Measurements from ENCODE around the gene ST6GAL1.

The ST6GAL1 gene

DNA sequence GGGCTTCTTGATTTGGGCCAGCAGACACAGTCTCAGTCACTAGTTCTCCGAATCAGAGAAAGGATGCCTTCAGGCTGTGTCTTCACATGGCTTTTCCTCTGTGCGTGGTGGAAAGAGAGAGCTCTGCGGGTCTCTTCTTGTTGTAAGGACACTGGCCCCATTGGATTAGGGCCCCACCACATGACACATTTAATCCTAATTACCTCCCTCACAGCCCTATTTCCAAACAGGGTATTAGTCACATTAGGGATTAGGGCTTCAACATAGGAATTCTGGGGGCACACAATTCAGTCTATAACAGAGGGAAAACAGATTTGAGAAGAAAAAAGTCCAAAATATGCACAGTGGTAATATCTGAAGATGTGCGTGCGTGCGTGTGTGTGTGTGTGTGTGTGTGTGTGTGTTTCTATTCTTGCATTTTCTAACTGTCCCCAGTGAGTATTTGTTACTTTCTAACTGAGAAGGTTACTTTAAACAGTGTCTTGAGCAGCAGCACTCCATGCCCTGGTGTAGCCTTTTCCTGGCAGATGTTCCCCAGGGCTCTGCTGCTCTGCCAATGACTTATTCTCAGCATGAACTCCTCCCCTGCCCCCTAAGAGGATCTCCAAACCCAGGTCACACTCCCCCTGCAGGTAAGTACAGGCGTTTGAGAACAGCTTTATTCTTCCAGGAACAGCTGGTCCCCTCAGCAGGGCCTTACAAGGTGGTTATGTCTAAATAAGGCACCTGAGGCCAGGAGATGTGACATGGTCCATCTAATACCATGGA lies 136.1 kb downstream of the ST6GAL1 start:
- peak overlapping the region; percentile 29; the same call in 1 of the 2 replicates for H3K4me3 ChIP-seq (ENCODE audit: low read depth, low read length)
- TF ChIP-seq, protein P1, sequence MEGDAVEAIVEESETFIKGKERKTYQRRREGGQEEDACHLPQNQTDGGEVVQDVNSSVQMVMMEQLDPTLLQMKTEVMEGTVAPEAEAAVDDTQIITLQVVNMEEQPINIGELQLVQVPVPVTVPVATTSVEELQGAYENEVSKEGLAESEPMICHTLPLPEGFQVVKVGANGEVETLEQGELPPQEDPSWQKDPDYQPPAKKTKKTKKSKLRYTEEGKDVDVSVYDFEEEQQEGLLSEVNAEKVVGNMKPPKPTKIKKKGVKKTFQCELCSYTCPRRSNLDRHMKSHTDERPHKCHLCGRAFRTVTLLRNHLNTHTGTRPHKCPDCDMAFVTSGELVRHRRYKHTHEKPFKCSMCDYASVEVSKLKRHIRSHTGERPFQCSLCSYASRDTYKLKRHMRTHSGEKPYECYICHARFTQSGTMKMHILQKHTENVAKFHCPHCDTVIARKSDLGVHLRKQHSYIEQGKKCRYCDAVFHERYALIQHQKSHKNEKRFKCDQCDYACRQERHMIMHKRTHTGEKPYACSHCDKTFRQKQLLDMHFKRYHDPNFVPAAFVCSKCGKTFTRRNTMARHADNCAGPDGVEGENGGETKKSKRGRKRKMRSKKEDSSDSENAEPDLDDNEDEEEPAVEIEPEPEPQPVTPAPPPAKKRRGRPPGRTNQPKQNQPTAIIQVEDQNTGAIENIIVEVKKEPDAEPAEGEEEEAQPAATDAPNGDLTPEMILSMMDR (IDR thresholded peaks at IDR 0.05; ENCODE audit: low read depth, low read length, missing control alignments), result peak; percentile 75
- DNase-seq (ENCODE audit: low read depth), result peak; percentile 84

DNA sequence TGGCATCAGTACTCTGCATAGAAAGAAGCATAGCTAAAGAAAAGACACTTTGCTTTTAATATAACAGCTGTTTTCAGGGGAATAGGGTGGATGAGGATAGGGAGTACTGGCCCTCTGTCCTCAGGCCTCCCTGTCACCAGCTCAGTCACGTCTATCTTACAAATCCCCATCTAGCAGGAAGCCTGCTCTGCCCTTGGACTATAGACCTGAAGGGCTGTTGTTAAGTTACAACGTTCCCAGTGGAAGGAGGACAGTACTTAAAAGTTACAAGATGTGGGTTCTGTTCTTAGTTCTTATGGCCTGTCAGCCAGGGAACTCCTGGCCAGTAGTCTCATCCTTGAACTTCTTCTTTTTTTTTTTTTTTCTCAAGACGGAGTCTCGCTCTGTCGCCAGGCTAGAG lies 138.5 kb downstream of the ST6GAL1 start:
- DNase-seq (ENCODE audit: low read depth), result no peak
- no peak overlapping the region for H3K4me3 ChIP-seq (ENCODE audit: low read depth, low read length)
- TF ChIP-seq, protein P1 (IDR thresholded peaks at IDR 0.05; ENCODE audit: low read depth, low read length, missing control alignments), result no peak

DNA sequence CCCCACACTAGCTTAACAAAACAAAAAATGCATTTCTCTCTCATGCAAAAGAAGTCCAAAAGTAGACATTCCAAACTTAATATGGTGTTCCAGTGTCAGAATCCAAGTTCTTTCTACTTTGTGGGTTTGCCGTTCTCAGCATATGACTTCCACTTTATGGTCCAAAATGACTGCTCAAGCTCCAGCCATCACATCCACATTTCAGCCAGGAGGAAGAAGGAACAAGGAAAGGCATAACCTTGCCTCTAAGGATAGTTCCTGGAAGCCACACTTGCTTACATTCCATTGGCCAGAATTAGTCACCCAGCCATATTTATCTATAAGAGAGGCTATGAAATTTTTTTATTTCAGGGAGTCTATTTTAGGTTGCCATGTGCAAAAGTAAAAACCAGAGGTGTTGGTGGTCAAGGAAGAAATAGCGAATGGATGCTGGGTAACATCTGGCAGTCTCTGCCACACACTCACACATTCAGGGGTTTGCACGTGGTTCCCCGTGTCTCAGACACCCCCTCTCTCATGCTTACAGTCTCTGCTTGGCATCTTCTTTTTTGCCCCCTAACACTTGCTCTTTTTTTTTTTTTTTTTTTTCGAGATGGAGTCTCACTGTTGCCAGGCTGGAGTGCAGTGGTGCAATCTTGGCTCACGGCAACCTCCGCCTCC lies 139.7 kb downstream of the ST6GAL1 start:
- TF ChIP-seq, protein P1 (IDR thresholded peaks at IDR 0.05; ENCODE audit: low read depth, low read length, missing control alignments), result no peak

GRCh38 chr3:187072102-187072501 lies 141.8 kb downstream of the ST6GAL1 start:
- TF ChIP-seq, protein P1 (IDR thresholded peaks at IDR 0.05; ENCODE audit: low read depth, low read length, missing control alignments), result peak; percentile 12
- no peak for DNase-seq (ENCODE audit: low read depth)
- no peak overlapping the region for H3K4me3 ChIP-seq (ENCODE audit: low read depth, low read length)

More for the DNA sequence above, 139.7 kb downstream of the ST6GAL1 start:
- H3K4me3 ChIP-seq (ENCODE audit: low read depth, low read length), result no peak overlapping the region
- no peak for DNase-seq (ENCODE audit: low read depth)

- no peak for DNase-seq (ENCODE audit: low read depth)
- H3K4me3 ChIP-seq (ENCODE audit: low read depth, low read length), result no peak overlapping the region
- TF ChIP-seq, protein P1 (IDR thresholded peaks at IDR 0.05; ENCODE audit: low read depth, low read length, missing control alignments), result no peak
Observed at GRCh38 chr3:187072511-187072910, 142.2 kb downstream of the ST6GAL1 start.

GRCh38 chr3:187073581-187074098 lies 143.3 kb downstream of the ST6GAL1 start:
- TF ChIP-seq, protein P1 (IDR thresholded peaks at IDR 0.05; ENCODE audit: low read depth, low read length, missing control alignments), result no peak
- no peak overlapping the region for H3K4me3 ChIP-seq (ENCODE audit: low read depth, low read length)
- no peak for DNase-seq (ENCODE audit: low read depth)
